HG03280 (cell line): ENCODE data around the gene HLA-DQA2.
"Not testable (repeated sequence)": the region's sequence is repeated elsewhere in the genome, so short reads cannot be mapped to it uniquely, and the experiment has no call there.

Experiments
- ATAC-seq: cut with Tn5 transposase; IDR thresholded peaks from one replicate; pipeline ENCODE4 v1.9.1; 2021; ENCODE audit warnings: mild to moderate bottlenecking, moderate library complexity; ENCODE audit not compliant: unreplicated experiment

HLA-DQA2 gene

DNA sequence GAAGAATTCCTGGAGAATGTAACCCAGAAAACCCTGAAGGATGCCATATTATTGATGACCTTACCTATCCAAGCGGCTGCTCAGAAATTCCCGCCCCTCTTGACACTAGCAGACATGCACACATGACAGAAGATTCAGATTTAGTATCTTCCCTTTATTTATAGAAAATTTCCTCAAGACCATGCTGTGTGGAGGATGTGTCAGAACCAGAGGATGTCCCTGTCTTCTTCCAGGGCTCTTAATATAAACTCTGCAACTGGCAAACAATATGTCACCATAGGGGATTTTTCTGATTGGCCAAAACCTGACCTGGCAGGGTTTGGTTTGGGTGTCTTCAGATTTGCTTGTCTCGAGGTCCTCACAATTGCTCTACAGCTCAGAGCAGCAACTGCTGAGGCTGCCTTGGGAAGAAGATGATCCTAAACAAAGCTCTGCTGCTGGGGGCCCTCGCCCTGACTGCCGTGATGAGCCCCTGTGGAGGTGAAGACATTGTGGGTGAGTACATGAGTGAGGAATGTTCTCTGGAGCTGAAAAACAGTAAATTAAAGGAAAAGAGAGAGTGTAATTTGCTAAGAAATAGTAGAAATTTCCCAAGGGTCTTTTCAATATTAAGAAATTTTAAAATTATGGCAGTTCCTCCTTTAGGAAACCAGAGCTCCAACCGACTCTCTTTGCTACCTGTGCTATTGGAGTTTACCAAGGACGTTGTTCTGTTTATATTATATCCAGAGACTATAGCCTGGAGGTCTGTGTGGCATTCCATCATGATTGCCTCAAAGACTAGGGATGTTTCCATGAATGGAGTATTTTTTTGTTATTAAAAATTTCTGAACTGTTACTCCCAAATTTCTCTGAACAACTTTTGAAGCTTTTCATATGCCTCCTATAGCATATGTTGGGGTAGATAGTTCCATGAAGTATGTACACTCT lies at the start of gene HLA-DQA2:
Gene HLA-DQA2, plus strand, starts transcription at position 361 of the 930 bp plus-strand sequence. Its CDS starts 53 bp downstream, at position 414.
- no peak for ATAC-seq

DNA sequence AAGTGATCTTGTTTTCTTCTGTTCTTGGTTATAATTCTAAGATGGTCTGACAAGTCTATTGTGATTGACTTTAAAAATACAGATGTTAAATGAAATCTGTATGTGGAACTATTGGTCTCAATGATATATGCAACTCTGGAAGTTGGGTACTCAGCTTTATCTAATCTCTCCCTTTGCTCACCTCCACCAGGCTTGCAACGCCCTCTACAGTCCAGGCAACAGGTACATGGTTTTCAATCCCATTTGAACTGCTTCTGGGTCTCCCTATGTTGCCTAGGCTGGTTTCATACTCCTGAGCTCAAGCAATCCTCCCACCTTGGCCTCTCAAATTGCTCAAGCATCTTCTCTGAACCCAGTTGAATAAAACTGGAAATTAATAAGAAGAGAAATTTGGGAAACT lies 49.2 kb upstream of the HLA-DQA2 start:
- ATAC-seq, result no peak

DNA sequence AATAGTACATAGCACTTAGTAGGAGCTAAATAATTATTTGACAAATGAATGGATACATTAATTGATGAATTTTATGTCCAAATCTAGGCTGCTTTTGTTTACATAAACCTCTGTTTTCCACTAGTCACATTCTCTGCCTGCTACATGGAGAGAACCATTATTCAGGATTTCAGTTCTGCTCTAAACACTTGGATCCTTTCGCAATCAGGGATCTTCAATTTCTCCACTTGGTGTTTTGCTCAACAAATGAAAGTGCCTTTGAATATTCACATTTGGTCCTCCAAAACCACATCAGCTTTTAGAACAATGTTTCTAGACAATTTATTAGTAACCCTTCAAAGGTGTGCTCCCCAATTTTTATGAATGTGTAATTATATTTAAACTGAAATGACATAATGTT lies 44.2 kb upstream of the HLA-DQA2 start:
- no peak for ATAC-seq

DNA sequence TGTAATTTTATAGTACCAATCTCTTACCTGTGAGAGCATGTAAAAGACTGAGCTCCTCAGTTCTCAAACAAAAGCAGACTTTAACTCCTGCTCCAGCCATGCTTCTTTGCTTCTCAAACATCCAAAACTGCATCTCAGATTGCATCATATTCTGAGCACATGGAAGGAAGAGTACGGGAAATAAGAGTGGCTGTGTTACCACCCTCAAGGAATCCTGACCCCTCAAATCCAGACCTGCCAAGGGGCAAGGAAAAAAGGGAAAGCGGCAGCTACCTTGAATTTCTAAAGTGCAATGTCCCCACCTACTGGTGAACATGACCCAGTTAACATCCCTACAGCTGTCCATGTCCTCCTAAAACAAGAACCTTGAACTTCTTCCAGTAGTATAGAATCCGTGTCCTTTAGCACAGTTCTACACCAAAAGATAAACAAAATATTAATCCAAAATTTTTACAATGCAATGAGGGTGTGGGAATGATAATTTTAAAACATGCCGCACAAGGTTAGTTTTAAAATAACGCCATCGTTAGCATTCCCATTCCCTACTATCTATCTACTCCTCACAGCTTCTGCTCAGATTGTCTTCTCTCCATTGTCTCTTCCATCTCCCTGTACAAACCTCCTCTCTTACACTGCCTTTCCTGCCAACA lies 40.7 kb upstream of the HLA-DQA2 start:
- no peak for ATAC-seq

DNA sequence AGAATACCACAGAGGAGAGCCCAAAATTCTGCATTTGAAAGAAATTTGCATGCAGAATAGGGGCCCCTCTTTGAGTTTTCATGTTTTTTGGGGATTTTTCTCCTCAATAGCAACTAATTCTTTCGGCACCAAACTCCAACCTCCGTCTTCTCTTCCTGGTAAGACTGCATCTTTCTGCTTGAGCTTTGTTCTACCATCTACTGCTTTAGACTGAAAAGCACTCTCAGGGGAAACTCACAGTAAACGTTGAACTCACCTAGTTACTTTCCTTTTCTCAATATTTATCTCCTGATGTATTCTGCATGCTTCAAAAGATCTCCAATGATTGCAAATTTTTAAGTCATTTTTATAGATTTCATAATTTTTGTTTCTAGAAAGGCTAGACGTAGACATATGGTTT lies 37.8 kb upstream of the HLA-DQA2 start:
- no peak for ATAC-seq

DNA sequence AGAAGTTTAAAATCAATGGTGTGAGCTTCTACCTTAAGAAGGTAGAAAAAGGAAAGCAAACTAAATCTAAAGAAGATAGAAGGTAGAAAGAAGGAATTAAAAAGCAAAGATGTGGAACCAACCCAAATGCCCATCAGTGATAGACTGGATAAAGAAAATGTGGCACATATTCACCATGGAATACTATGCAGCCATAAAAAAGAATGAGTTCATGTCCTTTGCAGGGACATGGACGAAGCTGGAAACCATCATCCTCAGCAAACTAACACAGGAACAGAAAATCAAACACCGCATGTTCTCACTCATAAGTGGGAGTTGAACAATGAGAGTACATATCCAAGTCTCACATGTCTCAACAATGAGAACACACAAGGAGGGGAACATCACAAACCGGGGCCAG lies 36.0 kb upstream of the HLA-DQA2 start:
- ATAC-seq, result not testable (repeated sequence)

DNA sequence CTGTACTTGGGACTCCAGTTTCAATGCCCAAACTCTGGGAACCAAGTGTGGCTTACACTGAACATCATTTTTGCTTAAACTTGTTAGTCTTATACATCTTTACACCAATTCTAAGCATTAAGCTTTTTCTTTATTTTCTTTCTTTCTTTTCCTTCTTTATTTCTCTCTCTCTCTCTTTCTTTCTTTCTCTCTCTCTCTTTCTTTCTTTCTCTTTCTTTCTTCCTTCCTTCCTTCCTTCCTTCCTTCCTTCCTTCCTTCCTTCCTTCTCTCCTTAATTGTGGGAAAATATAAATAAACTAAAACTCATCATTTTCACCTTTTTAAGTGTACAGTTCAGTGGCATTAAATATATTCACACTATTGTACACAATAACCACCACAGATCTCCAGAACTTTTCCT lies 31.6 kb upstream of the HLA-DQA2 start:
- ATAC-seq, result no peak

DNA sequence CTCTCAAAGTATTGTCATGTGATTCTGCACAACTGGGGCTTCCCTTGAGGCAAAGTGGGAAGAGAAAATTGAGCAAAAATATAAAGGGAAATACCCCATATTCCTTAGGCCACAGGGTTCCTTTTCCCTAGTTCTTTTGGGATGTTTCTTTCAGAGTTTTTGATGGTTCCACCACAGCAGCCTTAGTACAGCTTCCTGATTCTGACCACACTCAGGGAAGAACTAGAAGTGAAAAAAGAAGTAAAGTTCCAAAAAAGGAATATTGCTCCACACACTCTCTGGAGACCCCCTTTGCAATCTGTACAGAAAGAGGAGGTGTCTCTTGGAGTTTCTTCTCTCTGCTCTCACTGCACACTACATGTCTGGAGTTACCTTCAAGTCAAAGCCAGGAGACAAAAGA lies 27.9 kb upstream of the HLA-DQA2 start:
- ATAC-seq, result no peak

DNA sequence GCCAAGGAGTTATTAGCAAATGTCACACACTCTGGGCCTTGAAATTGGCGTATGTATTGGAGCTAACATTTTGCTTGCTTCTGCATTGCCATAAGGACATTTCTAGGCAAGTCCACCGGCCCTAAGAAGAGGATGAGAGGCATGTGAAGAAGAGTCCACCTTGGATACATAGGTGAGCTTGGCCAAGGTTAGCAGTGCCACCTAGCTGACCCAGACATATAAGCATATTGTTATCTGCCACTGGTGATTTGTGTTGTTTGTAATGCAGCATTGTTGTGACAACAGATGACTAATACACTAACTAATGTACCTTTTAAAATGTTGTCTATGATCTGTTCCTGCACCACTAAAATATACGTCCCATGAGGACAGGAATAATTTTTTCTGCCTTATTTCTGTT lies 24.8 kb upstream of the HLA-DQA2 start:
- ATAC-seq, result no peak

DNA sequence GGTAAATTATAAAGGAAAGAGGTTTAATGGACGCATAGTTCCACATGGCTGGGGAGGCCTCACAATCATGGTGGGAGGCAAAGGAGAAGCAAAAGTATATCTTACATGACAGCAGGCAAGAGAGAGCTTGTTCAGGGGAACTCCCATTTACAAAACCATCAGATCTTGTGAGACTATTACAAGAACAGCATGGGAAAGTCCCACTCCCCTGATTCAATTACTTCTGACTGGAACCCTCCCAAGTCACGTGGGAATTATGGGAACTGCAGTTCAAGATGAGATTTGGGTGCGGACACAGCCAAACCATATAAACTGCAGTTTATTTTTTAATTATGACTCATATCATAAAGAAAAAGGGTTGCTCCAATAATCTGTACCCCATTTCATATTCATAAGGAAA lies 22.3 kb upstream of the HLA-DQA2 start:
- ATAC-seq, result no peak

DNA sequence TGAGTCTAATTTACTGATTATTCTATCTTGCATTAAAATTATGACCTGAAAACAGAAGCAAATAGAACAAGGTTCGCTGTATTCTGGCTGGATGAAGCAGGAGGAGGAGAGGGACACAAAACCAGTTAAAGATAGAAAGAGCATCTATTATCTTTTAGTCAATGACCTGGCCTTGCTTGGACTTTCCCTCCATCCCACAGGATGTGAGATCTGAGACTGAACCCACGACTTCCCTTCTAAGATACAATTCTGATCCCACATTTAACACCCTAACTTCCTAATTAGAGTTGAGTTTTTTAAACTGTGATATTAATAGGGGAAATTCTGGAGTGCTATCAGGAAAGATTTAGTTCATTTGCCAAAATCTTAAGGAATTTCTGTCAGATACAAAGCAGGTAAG lies 3.1 kb upstream of the HLA-DQA2 start:
- no peak for ATAC-seq

DNA sequence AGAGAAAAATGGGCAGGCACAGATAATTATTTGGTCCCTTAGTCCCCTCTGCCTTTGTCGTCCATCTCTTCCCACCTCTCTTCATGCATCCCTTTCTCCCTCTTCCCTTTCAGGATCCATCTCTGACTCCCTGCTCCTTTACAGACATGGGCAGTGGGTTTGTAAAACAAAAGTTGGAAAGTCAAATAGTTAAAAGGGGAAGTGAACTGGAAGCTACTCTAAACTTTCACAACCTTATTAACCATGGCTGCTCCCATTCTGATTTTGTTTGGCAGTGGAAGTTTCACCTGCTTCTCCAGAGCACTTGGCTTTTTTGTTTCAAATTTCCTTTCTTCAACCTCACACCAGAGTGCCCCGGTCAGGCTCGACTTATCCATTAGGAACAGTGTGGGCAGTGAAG lies 1.2 kb downstream of the HLA-DQA2 start:
- no peak for ATAC-seq

DNA sequence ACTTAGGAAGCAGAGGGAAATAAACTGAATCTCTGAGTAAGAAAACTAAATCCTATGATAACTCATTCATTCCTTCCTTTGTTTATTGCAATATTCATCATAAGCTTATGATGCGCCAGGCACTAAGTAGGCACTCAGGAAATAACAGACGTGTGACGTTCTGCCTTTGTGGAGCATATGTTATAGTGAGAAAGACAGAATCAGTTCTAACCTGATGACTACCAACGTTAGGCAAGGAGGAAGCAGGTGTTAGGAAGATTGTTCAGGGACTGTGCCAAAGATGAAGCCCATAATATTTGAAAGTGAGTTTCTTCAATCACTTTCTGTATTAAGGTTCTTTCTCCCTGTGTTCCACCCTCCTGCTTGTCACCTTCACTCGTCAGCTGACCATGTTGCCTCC lies 3.6 kb downstream of the HLA-DQA2 start:
- ATAC-seq, result no peak

DNA sequence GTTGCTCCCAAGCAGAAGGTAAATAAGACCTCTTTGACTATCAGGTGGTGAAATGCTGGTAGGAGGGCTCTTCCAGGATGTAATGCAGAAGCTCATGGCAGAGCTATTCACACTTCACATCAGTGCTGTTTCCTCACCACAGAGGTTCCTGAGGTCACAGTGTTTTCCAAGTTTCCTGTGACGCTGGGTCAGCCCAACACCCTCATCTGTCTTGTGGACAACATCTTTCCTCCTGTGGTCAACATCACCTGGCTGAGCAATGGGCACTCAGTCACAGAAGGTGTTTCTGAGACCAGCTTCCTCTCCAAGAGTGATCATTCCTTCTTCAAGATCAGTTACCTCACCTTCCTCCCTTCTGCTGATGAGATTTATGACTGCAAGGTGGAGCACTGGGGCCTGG lies 4.5 kb downstream of the HLA-DQA2 start:
- not testable (repeated sequence) for ATAC-seq

DNA sequence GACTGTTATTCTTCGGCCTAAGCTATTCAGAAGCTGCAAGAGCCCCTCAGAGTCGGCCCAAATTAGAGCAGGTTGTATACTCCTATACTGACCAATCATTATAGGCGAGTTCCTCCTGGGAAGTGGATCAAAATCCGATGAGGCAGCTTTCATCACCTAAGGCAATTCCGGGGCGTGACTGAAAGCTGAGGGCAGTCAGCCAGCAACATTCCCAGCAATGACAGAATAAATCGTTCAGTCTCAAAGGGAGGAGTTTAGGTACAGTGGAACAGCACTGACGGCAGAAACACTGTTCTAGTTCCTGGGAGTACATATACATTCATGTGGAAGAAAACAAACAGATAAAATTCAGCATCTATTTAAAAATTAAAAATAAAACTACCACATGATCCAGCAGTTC lies 11.4 kb downstream of the HLA-DQA2 start:
- ATAC-seq, result no peak

DNA sequence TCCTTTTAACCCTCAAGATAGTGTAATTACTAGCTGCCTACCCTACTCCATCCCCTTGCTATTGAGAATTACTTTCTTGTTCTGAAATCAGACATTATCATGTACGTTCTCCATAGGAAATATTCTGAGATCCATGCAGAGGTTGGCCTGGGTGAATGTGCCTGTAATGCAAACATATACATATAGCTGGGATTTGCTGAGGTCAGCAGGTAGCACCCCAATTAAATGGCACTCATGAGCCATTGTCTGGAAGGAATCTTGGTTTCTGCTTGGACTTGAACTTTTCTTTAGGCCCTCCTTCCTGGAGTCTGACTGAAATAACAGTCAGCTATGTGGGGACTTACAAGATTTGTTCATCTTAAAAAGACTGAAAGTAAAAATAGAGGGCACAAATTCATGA lies 18.5 kb downstream of the HLA-DQA2 start:
- ATAC-seq, result no peak

DNA sequence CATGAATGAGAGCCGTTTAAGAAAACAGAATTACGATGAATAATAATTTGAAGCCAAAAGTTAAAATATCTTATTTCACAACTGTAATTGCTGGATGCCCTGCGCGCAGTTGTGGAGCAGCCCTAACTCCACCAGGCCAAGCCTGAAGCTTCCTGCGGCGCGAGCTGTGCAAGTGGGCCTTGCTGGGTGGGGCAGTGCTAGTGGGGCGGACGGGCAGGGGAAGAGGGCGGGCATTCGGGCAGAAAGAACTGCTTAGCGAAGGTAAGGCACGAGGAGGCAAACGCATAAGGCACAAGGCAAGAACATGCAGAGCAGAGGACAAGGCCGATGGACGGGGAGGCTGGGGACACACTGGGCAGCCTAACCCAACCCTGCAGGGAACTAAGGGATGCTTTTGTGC lies 19.9 kb downstream of the HLA-DQA2 start:
- no peak for ATAC-seq

DNA sequence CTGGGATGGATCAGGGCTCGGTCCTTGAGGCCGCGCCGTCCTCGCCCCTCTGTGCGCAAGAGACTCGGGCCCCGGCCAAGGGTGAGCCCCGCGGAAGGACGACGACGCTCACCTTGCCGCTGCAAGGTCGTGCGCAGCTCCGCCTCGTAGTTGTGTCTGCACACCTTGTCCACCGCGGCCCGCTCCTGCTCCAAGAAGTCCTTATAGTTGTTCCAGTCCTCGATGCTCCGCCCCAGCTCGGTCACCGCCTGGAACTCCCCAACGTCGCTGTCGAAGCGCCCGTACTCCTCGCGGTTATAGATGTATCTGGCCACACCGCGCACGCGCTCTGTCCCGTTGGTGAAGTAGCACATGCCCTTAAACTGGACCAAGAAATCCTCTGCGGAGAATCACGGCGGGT lies 20.4 kb downstream of the HLA-DQA2 start:
- ATAC-seq, result no peak

DNA sequence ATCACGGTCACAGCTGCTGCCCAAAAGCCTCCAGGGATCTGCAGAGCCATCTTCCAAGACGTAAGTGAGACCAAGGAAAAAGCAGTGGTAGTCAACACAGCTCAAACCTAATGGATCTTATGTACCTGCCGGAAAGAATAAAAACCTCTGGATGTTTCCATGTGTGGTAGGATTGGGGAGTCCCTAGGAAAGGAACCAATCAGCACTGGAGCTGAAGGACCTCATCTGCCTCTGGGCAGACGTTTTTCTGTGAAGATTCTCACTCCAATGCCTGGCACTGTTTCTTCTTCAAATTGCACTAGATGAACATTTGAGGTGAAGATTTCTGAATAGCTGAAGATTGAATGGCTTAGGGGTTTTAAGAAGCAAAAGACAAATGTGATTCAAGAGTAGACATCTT lies 22.2 kb downstream of the HLA-DQA2 start, which contains the start of gene HLA-DQB2:
Gene HLA-DQB2, minus strand, starts transcription at position 112 of the 400 bp plus-strand sequence. Its CDS starts 62 bp downstream, at position 50.
- ATAC-seq, result no peak

DNA sequence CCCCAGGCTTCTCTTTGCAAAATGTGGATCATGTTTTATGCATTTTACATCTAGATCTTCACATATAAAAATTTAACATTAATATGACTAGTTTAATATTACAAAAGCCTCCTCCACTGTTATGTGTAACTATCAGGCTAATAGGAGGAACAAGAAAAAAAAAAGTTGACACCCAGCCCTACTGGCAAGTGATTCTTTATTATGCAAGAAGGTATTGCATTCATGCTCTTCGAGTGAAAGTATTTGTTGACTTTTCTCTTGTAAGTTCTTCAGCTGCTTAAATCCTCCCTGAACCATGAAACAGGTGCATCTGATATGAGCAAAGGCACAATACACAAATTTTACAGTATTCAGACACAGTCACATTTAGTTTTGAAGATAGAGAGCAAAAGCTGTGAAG lies 22.9 kb downstream of the HLA-DQA2 start:
- ATAC-seq, result no peak

DNA sequence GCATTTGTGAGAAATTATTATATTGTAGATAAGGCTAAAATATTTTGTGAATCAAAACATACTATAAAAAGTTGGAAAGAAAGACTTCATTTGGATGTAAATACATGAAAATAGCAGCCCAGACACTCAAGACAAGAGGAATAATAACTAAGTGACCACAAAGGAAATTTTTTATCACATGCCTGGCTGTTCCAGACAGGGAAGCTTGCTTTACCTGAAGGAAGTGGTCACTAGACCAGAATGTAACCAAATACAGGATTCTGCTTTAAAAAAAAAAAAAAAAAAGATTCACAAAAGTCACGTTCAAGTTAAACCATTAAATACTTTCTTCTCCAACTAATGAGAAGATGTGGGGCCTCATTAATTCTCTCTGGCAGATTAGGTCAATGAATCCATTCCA lies 31.5 kb downstream of the HLA-DQA2 start:
- no peak for ATAC-seq

DNA sequence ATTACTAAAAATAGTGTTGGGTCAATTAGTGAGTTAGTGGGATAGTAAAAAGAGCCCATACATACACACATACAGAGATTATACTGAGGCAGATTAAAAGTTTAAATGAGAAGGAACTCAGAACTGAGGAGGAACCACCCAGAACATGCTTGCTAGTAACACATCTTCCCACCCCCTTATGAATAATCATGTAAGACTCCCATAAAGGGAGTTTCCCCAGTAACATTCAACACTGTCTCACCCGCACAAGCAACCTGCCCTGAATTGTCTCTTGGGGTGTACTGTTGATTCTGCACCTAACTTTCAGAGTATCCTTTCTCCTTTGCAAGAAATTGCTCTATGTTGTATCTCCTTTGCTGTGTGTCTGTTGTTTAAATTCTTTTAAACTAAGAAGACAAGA lies 33.2 kb downstream of the HLA-DQA2 start:
- no peak for ATAC-seq
